Activated T-cell treated with anti-CD3 and anti-CD28 coated beads, Interleukin-2, amount 50 U/mL, for 72 hours (primary cell): Measurements from ENCODE around the gene GAS7. TPM values are rescaled to one million over a fixed set of nuclear protein-coding genes. Genes with fewer than 3 reads are reported as not detected.

ENCODE experiments used
- ATAC-seq, 2 donors: fragments of 150-1000 bp; cut with Tn5 transposase; replicated peaks in 1 of 2; 2 replicates each; pipeline ENCODE4 v1.10.0; 2021; ENCODE audit warnings: moderate library complexity in 2 of 2, mild to moderate bottlenecking in 1 of 2
- DNase-seq, 2 donors: peaks; one replicate each; pipeline ENCODE4 v3.0.0; 2021 to 2022; ENCODE audit warnings: mixed read lengths in 1 of 2
- H3K27ac Mint-ChIP-seq: one replicate; pipeline ENCODE4 v1.8.0; 2022; ENCODE audit warnings: mild to moderate bottlenecking, moderate library complexity, mixed read lengths
- H3K27me3 Mint-ChIP-seq: one replicate; pipeline ENCODE4 v1.8.0; 2022; ENCODE audit warnings: low read depth, mixed read lengths
- H3K36me3 Mint-ChIP-seq, 2 donors: one replicate each; pipeline ENCODE4 v1.8.0; 2022; ENCODE audit warnings: mixed read lengths in 2 of 2, mild to moderate bottlenecking in 1 of 2; ENCODE audit not compliant: insufficient read depth in 2 of 2
- H3K4me1 Mint-ChIP-seq: one replicate; pipeline ENCODE4 v1.8.0; 2022; ENCODE audit warnings: low read depth, mixed read lengths
- H3K4me3 Mint-ChIP-seq, 2 donors: one replicate each; pipeline ENCODE4 v1.8.0; 2022; ENCODE audit warnings: mild to moderate bottlenecking in 2 of 2, mixed read lengths in 2 of 2, moderate library complexity in 2 of 2
- H3K9me3 Mint-ChIP-seq, 2 donors: one replicate each; pipeline ENCODE4 v1.8.0; 2022; ENCODE audit warnings: mixed read lengths in 2 of 2
- total RNA-seq, 2 donors: library from RNA; stranded (reverse); gene quantifications; one replicate each; pipeline ENCODE4 v1.2.3, GENCODE V29; 2022

The GAS7 gene
- total RNA-seq, 2 donors from 2014 or later: 0.72 to 1.3 TPM

DNA sequence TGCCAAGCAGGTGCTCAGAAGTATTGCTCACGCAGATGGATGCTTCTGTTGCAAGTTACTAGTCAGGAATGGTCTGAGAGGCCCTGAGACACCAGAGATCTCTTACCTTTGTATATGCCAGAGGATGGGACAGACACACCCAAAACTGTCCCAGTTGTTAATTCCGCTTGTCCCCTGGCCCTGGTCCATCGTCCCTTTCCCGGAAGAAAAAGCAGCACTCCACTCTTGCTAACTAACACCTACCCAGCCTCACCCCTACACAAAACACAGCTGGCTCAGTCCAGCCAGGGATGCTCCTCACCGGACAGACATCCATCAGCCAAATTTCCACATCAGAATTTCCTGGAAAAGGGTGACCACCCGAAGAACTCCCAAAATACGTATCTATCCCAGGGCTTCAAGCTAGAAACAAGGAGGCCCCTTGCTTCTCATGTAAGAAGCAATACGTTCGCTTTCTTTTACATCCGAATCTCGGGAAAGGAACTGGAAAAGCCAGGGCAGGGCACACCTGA is 2.0 kb downstream of the GAS7 start:
- H3K27me3 Mint-ChIP-seq: peaks cover 35% of the 10 kb centered on the region
- peaks cover 10 to 16% of the 10 kb centered on the region in 2 donors for H3K9me3 Mint-ChIP-seq
- no peaks in the 10 kb centered on the region for H3K4me1 Mint-ChIP-seq
- H3K4me3 Mint-ChIP-seq: no peak overlapping the region
- DNase-seq (no peak), ATAC-seq (no peak)
- H3K27ac Mint-ChIP-seq: no peak overlapping the region
- peaks cover 7 to 17% of the 10 kb centered on the region in 2 donors for H3K36me3 Mint-ChIP-seq

DNA sequence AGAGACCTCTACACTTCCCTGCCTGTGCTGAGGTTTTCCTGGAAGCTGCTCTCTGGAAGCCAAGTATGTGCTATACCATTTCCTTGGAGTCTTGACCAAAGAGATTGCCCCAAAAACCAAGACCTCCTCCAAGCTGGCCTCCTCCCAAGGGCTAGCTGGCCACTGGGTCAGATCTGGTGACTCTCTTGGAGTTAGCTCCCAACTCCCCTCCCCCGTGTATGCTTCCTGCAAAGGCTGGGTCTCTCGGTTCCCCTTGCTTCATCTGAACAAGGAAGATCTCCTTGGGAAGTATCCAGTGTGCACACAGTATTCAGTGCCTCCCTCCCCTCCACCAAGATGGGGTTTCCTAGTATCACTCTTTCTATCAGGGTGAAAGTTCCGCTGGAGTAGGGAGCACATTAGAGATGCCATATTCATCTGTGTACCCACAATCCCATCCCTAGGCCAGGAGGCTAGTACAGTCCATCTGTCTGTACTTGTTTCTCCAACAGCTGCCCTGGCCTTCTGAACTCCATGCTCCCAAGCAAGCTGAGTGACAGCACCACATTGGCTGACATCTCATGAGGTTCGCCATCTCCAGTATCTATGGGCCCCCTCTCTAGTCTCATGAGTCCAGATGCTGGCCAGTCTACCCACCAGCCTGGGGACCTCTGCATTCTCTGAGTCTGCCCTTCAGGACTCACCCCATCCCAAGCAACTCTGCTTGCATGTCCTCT is 3.2 kb downstream of the GAS7 start:
- no peak overlapping the region for H3K27ac Mint-ChIP-seq
- peaks cover 7 to 18% of the 10 kb centered on the region in 2 donors for H3K36me3 Mint-ChIP-seq
- no peak for ATAC-seq
- DNase-seq: no peak
- H3K4me1 Mint-ChIP-seq: no peaks in the 10 kb centered on the region
- H3K27me3 Mint-ChIP-seq: peaks cover 26% of the 10 kb centered on the region
- H3K4me3 Mint-ChIP-seq: no peak overlapping the region
- peaks cover 10 to 16% of the 10 kb centered on the region in 2 donors for H3K9me3 Mint-ChIP-seq

DNA sequence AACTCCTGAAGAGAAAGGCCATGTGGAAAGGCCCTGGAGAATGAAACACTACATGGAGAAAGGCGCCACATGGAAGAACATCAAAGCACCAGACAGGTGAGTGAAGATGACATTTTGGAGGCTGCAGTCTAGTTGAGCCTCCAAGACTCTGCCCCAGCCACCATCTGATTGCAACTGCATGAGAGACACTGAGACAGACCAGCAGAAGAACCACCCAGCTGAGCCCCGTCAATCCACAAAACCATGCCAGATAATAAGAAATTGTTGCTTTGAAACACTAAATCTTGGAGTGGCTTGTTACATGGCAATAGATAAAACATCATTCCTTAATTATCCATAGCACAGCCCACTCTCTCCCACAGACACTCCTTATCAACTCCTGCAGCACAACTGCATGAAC is 4.8 kb downstream of the GAS7 start:
- Mint-ChIP-seq H3K27me3 (peaks cover 13% of the 10 kb centered on the region), H3K4me1 (no peaks in the 10 kb centered on the region), H3K4me3 (no peak overlapping the region), H3K36me3 (peaks cover 7 to 14% of the 10 kb centered on the region in 2 donors), H3K9me3 (peaks cover 10 to 16% of the 10 kb centered on the region in 2 donors), H3K27ac (no peak overlapping the region)
- DNase-seq (no peak), ATAC-seq (no peak)

DNA sequence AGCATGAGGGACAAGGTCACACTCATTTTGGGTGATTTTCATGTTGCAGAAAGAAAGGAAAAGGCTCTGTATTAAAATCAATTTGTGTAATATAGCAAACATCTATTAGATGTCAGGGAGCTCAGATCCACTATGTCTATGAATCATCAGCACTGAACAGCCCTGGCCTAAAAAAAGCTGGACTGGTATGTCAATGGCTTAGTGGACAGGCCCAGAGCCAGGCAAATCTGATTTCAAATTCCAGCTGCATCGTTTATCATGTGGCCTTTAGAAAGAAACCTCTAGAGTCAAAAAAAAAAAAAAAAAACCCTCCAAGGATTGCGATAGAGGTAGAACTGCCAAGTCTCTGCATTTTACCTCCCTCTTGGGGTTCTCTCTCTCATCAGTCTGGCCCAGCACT is 5.4 kb downstream of the GAS7 start:
- H3K27me3 Mint-ChIP-seq: peaks cover 13% of the 10 kb centered on the region
- peaks cover 7 to 14% of the 10 kb centered on the region in 2 donors for H3K36me3 Mint-ChIP-seq
- ATAC-seq (no peak), DNase-seq (no peak)
- peaks cover 10 to 16% of the 10 kb centered on the region in 2 donors for H3K9me3 Mint-ChIP-seq
- no peaks in the 10 kb centered on the region for H3K4me1 Mint-ChIP-seq
- H3K27ac Mint-ChIP-seq: no peak overlapping the region
- no peak overlapping the region for H3K4me3 Mint-ChIP-seq

- H3K36me3 Mint-ChIP-seq: peaks cover 7 to 14% of the 10 kb centered on the region in 2 donors
- peaks cover 13% of the 10 kb centered on the region for H3K27me3 Mint-ChIP-seq
- H3K9me3 Mint-ChIP-seq: peaks cover 10 to 16% of the 10 kb centered on the region in 2 donors
- H3K4me3 Mint-ChIP-seq: no peak overlapping the region
- no peaks in the 10 kb centered on the region for H3K4me1 Mint-ChIP-seq
- DNase-seq (no peak), ATAC-seq (no peak)
- no peak overlapping the region for H3K27ac Mint-ChIP-seq
Observed at GRCh38 chr17:10192461-10192860, 5.9 kb downstream of the GAS7 start.

- Mint-ChIP-seq H3K4me1 (no peaks in the 10 kb centered on the region), H3K27me3 (no peaks in the 10 kb centered on the region), H3K9me3 (peaks cover 0 to 2% of the 10 kb centered on the region in 2 donors), H3K4me3 (no peak overlapping the region), H3K27ac (no peak overlapping the region), H3K36me3 (peaks cover 0 to 1% of the 10 kb centered on the region in 2 donors)
- DNase-seq: no peak
- no peak for ATAC-seq
Observed at GRCh38 chr17:10187456-10187855, 10.9 kb downstream of the GAS7 start.

- Mint-ChIP-seq H3K9me3 (no peaks in the 10 kb centered on the region), H3K4me1 (no peaks in the 10 kb centered on the region), H3K27me3 (no peaks in the 10 kb centered on the region), H3K4me3 (no peak overlapping the region), H3K36me3 (peaks cover 0 to 1% of the 10 kb centered on the region in 2 donors), H3K27ac (no peak overlapping the region)
- ATAC-seq (no peak), DNase-seq (no peak)
Observed at GRCh38 chr17:10186771-10187410, 11.5 kb downstream of the GAS7 start.

DNA sequence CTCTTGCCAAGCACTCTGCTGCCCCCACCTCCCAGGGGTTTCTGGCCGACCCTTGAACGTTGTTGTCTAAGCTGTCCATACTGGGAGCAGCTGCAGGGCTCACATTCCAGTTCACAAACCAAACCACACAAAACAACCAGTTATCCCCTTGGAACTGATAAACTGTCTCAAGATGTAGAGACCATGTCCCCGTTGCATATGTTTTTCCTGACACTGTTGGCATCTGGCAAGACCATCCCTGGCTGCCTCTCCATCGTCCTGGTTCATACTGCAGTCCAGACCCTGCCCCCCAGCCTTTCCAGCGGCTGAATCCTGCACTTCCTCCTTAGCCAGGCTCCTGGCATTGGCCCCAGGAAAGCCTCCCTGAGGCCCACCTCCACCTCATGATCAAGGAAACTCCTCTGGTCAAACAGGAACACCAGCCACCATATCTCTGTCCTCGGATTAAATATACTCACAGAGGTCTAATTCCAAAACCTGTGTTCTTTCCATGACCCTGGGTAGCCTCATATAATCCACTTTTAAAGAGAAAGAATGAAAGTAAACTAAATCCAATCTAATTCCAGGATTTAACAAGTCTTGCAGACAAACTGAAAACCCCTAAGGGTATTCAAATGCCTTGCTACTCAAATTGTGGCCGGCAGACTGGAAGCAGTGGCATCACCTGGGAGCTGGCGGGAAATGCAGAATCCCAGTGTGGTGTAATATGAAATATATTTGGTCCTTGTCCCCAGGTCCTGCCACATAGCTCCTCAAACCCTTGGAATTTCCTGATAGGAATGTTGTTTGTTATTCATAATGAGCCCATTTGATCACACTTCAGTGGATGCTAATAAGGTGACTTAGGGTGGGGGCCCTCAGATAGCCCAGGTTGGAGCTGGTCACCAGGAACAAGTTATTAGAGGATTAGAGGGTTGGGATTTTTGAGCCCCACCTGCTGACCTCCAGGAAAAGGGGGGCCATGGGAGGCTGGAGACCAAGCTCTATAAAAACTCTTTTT is 14.2 kb downstream of the GAS7 start:
- no peak for ATAC-seq
- Mint-ChIP-seq H3K4me3 (no peak overlapping the region), H3K27ac (no peak overlapping the region)

GRCh38 chr17:10182785-10183184 is 15.6 kb downstream of the GAS7 start:
- Mint-ChIP-seq H3K27me3 (no peaks in the 10 kb centered on the region), H3K27ac (no peak overlapping the region), H3K4me3 (no peak overlapping the region), H3K36me3 (no peaks in the 10 kb centered on the region), H3K9me3 (no peaks in the 10 kb centered on the region), H3K4me1 (no peaks in the 10 kb centered on the region)
- no peak for DNase-seq
- no peak for ATAC-seq

More for the DNA sequence above, 14.2 kb downstream of the GAS7 start:
- no peak for DNase-seq
- Mint-ChIP-seq H3K4me1 (no peaks in the 10 kb centered on the region), H3K36me3 (no peaks in the 10 kb centered on the region), H3K9me3 (no peaks in the 10 kb centered on the region), H3K27me3 (no peaks in the 10 kb centered on the region)

DNA sequence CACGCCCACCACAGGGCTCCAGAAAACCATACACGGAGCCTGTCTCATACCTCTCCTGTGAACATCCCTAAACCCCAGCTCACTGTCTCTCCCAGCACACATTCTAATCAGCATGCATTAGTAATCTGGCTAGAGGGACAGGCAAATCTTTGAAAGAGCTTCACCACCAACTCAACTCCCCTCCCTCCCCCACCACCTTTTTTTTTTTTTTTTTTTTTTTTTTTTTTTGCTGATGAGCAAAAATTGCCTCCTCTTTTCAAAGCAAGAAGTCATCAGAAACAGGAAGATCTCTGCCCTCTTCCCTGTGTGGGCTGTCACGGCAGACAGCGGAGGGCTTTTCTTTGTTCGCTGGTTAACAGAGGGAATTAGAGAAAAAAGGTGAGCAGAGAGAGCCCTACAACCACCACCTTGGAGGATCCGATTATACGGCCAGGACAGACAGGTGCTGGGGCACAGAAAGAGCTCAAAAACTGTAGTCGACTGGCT is 19.9 kb downstream of the GAS7 start:
- no peaks in the 10 kb centered on the region for H3K36me3 Mint-ChIP-seq
- no peaks in the 10 kb centered on the region for H3K27me3 Mint-ChIP-seq
- no peaks in the 10 kb centered on the region for H3K9me3 Mint-ChIP-seq
- no peak for ATAC-seq
- DNase-seq: no peak
- no peak overlapping the region for H3K4me3 Mint-ChIP-seq
- H3K27ac Mint-ChIP-seq: no peak overlapping the region
- no peaks in the 10 kb centered on the region for H3K4me1 Mint-ChIP-seq

DNA sequence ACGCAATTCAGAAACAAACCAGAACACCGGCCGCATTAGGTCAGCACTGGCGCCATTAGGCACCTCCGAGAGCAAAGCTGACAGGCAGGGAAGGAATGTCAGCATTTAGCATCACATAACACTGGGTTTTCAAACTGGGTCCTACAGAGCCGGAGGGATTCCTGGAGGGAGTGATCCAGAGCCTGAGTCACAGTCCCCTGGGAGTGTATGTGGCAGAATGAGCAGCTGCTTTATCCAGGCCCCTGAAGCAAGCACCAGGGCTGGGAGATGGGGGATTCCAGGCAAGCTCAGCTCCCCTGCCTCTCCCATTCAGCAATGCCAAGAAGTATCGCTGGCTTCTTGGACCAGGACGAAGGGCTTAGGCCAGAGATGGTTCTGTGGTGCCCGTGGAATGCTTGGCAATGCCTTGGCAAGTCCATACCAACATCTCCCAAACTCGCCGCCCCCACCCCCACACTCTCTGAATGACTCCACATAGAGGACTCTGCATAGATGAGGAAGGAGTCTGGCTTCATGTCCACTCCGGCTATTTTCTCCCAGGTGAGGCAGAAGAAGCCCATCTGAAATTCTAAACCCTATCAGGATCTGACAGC is 20.4 kb downstream of the GAS7 start:
- peaks cover 4% of the 10 kb centered on the region for H3K27me3 Mint-ChIP-seq
- H3K27ac Mint-ChIP-seq: no peak overlapping the region
- no peaks in the 10 kb centered on the region for H3K9me3 Mint-ChIP-seq
- no peaks in the 10 kb centered on the region for H3K36me3 Mint-ChIP-seq
- DNase-seq: no peak
- H3K4me3 Mint-ChIP-seq: no peak overlapping the region
- no peaks in the 10 kb centered on the region for H3K4me1 Mint-ChIP-seq
- no peak for ATAC-seq

GRCh38 chr17:10177131-10177912 is 21.1 kb downstream of the GAS7 start:
- H3K9me3 Mint-ChIP-seq: no peaks in the 10 kb centered on the region
- H3K4me3 Mint-ChIP-seq: no peak overlapping the region
- peaks cover 1% of the 10 kb centered on the region for H3K4me1 Mint-ChIP-seq
- no peak overlapping the region for H3K27ac Mint-ChIP-seq
- peaks cover 11% of the 10 kb centered on the region for H3K27me3 Mint-ChIP-seq
- ATAC-seq: no peak
- H3K36me3 Mint-ChIP-seq: peaks cover 0 to under 1% of the 10 kb centered on the region in 2 donors
- DNase-seq: no peak
